IPS DF 4.7 (cell line): Measurements from ENCODE around the gene AR.
"Not testable (repeated sequence)": the region's sequence is repeated elsewhere in the genome, so short reads cannot be mapped to it uniquely, and the experiment has no call there.

Source experiments
- DNase-seq: peaks from one replicate; pipeline ENCODE4 v3.0.0-alpha.2; 2013; ENCODE audit warnings: low spot score; ENCODE audit errors: extremely low read depth

The AR gene

DNA sequence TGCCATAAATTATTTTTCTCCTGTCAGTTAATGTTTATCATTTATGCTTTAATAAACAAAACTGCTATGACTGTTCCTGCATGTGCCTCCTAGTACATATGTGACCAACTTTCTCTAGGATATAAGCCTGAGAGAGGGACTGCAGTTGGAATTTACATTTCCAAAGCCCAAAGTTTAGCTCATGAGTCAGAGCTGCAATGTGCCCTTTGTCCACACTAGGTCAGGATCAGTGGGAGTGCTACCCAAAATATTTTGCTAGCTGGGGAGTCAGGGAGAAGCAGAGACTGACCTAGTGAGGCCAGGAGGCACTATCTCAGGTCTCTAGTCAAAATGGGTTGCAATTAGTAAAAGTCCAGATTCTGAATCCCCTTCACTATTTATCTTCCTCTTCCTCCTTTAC, 92.7 kb downstream of the AR start:
- no peak for DNase-seq

DNA sequence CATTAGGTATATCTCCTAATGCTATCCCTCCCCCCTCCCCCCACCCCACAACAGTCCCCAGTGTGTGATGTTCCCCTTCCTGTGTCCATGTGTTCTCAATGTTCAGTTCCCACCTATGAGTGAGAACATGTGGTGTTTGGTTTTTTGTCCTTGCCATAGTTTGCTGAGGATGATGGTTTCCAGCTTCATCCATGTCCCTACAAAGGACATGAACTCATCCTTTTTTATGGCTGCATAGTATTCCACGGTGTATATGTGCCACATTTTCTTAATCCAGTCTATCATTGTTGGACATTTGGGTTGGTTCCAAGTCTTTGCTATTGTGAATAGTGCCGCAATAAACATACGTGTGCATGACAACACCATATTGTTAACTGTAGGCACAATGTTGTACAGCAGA, 93.5 kb downstream of the AR start:
- DNase-seq, result not testable (repeated sequence)

DNA sequence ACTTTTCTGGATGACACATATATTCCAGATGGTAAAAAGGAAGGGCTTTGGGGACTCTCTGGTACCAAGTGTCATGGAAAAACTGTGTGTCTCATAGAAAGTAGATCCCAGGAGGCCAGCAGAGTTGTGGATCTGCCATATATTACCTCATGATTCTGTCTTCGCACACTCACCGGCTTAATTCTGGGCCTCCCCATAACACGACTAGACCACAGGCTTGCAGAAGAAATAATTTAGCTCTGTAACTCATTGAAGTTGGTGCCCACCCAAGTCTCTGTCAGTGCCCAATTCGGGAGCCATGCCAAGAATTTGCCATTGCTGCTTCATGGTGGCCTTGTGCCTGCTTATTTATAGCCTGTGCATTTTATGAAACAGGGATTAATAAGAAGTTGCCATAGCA, 104.5 kb downstream of the AR start:
- DNase-seq, result no peak

DNA sequence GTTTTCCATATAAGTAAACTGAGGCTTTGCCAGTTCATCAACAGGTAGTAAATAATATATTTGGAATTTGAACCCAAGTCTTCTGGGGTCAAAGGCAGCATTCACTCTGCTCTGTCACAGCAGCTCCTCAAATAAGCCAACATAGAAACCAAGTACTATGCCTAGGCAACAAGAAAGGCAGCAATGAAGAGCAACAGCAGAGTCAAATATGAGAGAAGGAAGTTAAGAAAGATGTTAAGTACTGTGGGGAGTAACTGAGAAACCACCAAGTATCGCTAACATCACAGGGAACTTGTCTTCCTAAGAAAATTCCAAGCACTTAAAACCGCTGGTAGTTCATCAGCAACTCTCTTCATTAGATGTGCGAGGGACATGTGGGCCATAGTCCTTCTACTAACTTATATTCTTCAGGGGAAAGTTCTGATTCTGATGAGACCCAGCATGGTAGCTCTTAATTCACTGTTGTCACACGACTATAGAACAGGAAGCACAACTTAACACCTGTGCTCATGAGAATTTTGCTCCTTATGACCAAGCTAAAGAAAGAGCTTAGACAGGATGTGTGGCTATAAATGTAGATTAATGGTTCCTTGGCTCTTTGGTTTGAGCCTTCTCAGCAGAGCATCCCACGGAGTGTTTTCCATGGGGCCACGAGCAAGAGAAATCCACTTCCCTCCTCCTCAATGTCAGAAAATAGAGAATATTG, 107.8 kb downstream of the AR start:
- DNase-seq, result no peak

DNA sequence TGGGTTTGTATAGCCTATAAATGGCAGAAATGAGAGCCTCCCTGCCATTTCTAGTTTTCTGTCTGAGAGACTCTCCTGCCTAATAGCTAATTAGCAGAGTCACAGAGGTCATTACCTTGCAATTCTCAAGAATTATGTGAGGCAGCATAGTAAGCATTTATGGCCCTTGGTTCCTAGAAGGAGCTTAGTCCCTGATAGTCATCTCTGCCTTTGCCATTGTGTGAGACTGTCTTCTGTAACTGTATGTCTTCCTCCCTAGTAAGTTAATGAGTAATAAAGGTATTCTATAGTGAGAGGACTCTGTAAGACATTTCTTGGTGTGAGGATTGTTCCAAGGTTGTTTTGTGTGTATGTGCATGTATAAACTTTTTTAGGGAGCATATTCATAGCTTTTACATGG, 108.7 kb downstream of the AR start:
- no peak for DNase-seq

DNA sequence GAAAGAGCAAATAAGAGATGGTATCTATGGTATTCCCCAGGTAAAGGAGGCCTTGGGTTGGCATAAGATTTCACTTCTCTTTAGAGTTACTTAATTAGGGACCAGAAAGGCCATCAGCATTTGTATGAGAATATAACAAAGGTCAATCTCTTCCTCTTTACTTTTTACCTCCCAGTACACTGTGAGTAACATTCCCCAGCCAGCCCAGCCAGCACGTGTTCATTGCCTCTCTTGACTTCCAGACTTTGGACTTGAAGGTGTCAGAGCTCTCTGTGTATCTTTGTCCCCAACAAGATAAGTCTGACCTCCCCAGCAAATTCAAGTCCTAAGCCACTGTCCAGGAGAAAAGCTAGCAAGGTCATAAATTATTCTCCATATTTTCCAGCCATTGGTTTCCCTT, 110.5 kb downstream of the AR start:
- DNase-seq, result no peak

DNA sequence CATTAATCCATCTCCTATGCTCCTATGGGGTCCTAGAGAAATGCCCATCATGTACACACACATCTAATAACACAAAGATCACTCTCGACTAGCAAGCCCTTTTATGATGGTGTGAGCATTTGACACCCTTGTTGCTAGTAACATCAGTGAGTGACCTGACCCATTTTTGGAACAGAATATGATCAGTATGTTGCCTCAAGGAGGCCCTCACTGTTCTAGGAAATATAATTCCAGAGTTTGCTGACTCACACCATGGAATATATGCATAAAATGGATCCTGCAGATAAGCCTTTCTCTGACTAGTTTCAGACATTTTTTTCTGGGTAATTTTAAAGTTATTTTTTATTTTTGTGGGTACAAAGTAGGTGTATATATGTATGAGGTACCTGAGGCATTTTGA, 121.8 kb downstream of the AR start:
- no peak for DNase-seq

DNA sequence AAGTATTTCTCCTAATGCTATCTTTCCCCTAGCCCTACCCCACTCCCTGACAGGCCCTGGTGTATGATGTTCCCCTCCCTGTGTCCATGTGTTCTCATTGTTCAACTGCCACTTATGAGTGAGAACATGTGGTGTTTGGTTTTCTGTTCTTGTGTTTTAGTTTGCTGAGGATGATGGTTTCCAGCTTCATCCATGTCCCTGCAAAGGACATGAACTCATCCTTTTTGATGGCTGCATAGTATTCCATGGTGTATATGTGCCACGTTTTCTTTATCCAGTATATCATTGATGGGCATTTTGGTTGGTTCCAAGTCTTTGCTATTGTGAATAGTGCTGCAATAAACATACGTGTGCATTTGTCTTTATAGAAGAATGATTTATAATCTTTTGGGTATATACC, 126.9 kb downstream of the AR start:
- not testable (repeated sequence) for DNase-seq

DNA sequence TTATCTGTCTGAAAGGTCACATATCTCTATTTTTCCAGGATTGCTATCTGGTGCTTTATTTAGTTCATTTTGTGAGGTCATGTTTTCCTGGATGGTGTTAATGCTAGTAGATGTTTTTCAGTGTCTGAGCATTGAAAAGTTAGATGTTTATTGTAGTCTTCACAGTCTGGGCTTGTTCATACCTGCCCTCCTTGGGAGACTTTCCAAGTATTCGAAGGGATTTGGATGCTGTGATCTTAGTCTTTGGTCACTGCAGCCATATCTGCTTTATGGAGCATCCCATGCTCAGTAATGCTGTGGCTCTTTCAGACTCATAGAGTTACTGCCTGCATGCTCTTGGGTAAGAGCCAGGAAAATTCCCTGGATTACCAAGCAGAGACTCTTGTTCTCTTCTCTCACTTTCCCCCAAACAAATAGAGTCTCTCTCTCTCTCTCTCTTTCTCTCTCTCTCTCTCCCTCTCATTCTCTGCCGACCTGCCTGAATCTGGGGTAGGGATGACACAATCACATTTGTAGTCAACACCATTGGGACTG, 130.0 kb downstream of the AR start:
- DNase-seq, result no peak

DNA sequence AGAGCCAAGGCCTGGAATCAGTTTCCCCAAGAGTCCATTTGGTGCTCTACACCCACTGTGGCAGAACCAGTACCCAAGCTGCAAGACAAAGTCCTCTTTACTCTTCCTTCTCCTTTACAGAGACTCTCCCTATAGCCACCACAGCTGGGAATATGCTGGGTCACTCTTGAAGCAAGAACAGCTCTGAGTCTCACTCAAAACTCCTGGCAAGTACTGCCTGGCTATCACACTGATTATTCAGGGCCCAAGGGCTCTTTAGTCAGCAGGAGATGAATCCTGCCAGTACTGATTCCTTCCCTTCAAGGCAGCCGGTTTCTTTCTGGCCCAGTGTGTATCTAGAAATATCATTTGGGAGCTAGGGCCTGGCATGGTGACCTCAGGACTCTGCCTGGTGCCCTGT, 130.9 kb downstream of the AR start:
- no peak for DNase-seq

DNA sequence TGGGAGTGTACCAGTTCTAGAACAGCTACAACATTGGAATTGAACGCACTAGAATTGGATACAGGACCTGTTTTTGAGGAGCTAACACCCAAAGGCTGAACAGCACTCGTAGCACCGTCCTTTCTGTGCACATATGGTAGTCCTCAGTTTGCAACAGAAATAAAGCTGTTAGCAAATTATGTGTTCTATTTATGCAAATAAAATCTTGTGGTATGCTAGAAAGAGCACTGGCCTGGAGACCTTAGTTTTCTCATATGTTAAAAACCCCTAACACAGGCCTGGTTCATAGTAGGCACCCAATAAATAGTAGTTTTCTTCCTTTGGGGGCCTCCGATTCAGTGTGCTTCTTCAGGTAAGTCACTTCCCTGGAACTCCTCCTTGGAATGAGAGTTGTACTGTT, 140.3 kb downstream of the AR start:
- DNase-seq, result no peak

DNA sequence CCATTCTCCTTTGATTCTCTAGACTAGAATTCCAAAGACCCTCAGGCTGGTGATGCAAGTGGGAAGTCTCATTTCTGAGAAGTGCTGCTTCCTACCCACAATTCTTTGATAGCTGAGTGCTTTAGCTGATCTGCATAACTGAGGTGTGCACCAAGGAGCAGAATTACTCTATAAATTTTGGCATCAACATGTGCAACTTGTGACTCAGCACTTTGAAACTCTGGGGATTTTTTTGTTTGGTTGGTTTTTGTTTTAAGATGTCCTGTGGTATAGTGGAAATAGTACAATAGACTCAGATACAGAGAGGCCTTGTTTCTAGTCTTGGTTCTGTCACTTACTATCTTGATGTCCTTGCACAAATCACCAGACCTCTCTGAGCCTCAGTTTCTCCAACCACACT, 148.4 kb downstream of the AR start:
- no peak for DNase-seq

DNA sequence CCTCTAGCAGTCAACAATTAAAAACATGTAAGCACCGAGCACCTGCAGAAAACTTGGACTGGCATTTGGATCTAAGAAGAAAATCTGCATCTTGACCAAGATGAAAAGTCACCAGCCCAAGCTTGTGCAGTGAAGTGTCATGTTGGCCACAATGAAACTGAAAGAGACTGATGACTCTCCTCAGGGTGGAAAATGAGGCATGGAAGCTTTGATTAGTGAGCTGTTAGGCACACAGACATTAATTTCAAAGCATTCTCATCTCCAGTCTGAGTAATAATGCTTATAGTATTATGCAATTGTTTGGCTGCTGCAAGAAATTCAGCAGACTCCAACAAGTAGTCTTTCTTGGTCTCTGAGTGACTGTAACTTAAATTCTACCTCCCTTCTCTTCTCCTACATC, 150.1 kb downstream of the AR start:
- no peak for DNase-seq

DNA sequence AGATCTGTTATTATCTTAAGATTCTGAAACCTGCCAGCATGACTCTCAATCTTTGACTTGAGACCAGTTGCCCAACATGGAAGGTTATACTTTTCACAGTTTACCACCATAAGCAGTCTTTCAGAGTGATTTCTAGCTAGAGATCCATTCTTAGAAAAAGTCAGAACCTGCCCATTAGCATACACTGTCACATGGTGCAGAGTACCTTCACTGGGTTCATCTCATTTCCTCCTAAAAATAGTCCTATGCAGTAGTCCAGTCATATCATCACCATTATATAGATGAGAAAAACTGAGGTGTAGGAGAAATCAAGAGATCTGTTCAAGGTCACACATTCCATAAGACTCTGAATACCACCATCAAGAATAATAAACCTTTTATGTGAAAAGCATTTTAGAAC, 153.6 kb downstream of the AR start:
- DNase-seq, result no peak

DNA sequence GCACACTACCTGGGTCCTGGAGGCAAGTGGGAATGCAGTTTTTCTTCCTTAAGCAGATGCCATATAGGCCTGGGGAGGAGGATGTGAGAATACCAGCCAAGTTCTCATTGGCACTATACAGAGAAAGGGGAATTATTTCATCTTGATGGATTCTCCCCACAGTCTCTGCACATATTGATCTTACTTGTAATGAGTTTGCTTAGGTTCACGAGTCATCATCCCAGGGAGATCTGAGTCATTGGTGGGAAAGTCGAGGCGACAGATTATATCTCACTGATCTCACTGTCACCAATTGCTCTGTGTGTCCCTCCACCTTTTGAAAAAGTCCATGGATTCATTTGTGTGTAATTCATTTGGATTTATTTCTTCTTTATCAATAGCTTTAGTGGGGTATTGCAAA, 156.8 kb downstream of the AR start:
- DNase-seq, result no peak

DNA sequence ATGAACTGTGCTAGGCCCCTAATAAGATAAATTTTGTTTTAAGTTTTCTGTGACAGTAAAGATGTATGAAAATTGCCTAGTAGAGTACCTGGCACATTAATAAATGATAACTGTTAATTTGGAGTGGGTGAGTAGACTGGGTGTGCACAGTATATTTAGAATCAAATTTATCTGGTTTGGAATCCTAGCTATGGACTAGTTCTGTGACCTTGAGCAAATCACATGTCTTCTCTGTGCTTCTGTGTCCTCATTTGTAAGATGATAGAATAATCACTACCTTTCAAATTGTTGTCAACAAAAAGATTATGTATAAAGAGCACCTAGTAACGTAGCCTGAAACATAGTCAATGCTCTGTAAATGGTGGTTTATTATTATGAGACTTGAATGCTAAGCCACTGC, 170.2 kb downstream of the AR start:
- DNase-seq, result no peak

DNA sequence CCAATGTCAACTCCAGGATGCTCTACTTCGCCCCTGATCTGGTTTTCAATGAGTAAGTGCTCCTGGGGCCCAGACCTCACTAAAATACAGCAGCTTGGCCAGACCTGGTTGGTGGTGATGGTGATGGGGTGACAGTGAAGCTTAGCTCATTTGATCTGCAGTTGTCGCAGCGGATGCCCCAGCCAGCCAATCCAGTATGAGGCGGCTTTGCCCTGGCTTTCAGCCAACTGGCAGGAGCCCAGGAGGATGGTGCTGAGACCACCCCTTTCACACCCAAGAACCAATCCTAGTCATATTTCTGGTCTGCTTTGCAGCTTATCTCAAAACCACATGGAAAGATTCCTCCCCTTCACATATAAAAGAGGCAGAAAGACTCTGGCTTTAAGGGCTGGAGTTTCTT, 173.8 kb downstream of the AR start:
- no peak for DNase-seq

DNA sequence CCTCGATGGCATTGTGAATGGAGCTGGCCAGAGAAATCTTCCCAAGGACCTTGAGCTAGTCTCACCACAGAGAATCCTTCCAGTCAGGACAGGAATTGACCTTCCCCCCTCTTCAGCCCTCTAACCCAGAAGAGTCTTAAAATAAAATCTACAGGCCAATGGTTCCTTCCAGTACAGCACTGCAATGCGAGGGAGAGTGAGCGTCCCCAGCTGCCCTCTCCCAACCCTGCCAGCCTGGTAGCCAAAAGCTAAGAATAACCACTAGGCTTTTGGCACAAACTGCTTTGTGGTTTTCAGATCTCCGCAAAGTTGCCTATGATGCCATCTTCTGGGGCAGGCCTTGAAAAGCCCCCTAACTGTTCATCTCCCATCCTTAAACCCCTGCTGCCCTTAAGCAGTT, 175.1 kb downstream of the AR start:
- no peak for DNase-seq

DNA sequence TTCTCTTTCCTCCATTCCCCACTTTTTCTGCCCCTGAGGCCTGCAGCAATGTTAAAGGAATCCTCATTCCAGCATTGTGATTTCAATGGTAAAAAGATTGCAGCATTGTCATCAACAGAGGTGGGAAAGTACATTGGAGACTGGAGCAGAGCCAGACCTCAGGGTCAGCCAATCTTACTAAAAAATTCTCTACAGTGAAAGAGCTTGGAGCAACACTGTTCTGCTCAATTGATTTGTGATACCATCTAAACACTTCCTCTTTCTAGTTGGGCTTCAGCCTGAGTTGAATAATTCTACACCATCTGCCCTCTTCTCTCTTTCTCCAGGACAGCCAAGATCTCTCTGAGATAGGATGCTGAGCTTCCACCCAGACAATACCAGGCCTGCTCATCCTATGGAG, 176.5 kb downstream of the AR start:
- DNase-seq, result no peak

DNA sequence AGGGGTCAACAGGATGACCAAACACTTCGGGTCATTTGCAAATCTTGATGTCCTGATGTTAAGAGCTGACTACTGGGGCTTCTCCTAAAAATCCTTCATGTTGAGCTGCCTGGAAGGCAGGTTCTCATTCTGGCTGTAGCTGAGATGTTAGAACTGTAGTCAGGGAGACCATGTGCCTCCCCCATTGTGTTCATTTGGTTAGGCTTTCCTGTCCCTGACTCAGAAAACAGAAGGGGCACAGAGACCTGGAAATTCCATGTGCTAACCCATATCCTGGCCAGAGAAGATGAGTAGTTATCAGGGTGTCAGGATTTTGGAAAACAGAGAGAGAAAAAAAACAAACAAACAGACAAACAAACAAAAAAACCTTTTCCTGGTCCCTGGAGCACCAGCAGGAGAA, 177.5 kb downstream of the AR start:
- DNase-seq, result no peak

DNA sequence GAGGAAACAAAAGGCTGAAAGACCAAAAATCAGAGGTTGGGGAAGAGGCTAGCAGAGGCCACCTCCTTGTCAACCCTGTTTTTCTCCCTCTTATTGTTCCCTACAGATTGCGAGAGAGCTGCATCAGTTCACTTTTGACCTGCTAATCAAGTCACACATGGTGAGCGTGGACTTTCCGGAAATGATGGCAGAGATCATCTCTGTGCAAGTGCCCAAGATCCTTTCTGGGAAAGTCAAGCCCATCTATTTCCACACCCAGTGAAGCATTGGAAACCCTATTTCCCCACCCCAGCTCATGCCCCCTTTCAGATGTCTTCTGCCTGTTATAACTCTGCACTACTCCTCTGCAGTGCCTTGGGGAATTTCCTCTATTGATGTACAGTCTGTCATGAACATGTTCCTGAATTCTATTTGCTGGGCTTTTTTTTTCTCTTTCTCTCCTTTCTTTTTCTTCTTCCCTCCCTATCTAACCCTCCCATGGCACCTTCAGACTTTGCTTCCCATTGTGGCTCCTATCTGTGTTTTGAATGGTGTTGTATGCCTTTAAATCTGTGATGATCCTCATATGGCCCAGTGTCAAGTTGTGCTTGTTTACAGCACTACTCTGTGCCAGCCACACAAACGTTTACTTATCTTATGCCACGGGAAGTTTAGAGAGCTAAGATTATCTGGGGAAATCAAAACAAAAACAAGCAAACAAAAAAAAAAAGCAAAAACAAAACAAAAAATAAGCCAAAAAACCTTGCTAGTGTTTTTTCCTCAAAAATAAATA, 179.9 kb downstream of the AR start:
- no peak for DNase-seq

DNA sequence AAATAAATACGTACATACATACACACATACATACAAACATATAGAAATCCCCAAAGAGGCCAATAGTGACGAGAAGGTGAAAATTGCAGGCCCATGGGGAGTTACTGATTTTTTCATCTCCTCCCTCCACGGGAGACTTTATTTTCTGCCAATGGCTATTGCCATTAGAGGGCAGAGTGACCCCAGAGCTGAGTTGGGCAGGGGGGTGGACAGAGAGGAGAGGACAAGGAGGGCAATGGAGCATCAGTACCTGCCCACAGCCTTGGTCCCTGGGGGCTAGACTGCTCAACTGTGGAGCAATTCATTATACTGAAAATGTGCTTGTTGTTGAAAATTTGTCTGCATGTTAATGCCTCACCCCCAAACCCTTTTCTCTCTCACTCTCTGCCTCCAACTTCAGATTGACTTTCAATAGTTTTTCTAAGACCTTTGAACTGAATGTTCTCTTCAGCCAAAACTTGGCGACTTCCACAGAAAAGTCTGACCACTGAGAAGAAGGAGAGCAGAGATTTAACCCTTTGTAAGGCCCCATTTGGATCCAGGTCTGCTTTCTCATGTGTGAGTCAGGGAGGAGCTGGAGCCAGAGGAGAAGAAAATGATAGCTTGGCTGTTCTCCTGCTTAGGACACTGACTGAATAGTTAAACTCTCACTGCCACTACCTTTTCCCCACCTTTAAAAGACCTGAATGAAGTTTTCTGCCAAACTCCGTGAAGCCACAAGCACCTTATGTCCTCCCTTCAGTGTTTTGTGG, 180.7 kb downstream of the AR start:
- DNase-seq, result no peak
